GM12874 (cell line): ENCODE results near the gene SYT3.

Experiments used
- CTCF ChIP-seq: IDR thresholded peaks from 2 replicates; pipeline ENCODE4 v1.5.1; 2011; ENCODE audit warnings: low read depth, mild to moderate bottlenecking, control low read depth, low read length, moderate library complexity; ENCODE audit not compliant: insufficient read depth

Gene SYT3

GRCh38 chr19:50607874-50608785 is 31.6 kb downstream of the SYT3 start:
- TF ChIP-seq CTCF = peak; percentile 64

DNA sequence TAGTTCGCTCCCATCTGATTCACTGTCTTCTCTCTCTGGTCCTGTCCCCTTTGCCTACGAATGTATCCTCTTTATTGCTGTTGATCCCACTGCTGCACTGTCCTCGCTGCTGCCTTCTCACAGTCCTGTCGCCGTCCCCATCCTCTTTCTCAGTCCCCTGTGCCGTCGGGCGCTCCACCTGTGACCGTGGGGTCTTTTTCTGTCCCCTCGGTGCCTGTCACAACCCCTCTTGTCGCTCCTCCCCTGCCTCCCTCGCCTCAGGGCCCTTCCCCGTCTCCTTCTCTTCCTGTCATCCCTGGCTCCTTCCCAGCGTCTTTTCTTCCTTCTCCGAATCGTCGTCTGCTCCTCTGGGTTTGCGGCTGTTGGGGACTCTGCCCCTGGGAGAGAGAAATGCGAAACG is 32.3 kb downstream of the SYT3 start:
- no peak for TF ChIP-seq CTCF

- TF ChIP-seq CTCF = no peak
Observed at GRCh38 chr19:50602935-50603334, 36.7 kb downstream of the SYT3 start.

DNA sequence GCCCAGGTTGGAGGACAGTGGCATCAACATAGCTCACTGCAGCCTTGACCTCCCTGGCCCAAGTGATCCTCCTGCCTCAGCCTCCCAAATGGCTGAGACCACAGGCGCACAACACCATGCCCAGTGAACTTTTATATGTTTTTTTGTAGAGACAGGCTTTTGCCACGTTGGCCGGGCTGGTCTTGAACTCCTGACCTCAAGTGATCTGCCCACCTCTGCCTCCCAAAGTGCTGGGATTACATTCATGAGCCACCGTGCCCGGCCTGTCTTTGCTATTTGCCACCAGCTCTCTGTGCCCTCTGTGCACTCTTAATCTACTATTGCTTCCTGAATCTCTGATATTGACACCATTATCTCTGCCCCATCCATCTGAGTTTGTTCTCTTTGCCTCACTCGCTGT is 37.2 kb downstream of the SYT3 start:
- TF ChIP-seq CTCF = no peak

GRCh38 chr19:50602089-50602422 is 37.6 kb downstream of the SYT3 start:
- no peak for TF ChIP-seq CTCF

- TF ChIP-seq CTCF = no peak
Observed at GRCh38 chr19:50601407-50602088, 38.1 kb downstream of the SYT3 start.

- no peak for TF ChIP-seq CTCF
Observed at GRCh38 chr19:50599427-50599826, 40.3 kb downstream of the SYT3 start.
